ENCODE data around the gene CANX. TPM values are rescaled to one million over a fixed set of nuclear protein-coding genes. Genes with fewer than 3 reads are reported as not detected.

Gene CANX
- total and polyA plus RNA-seq, 4 experiments from 2014 or later = 259 to 417 (median 386) TPM

Other genes starting within 250 kb of the CANX start
- 10 to 100 TPM; 59.1 to 61.5 TPM for gene RUFY1, start 148.4 kb upstream of the CANX start, total RNA-seq
- gene RUFY1, start 148.4 kb upstream of the CANX start, polyA plus RNA-seq = 10 to 100 TPM; 13.3 to 34.6 TPM
- 1,000 to 10,000 TPM; 1,611 to 1,625 TPM for gene HNRNPH1, start 75.3 kb upstream of the CANX start, total RNA-seq
- gene HNRNPH1, start 75.3 kb upstream of the CANX start, polyA plus RNA-seq = 100 to 1,000 TPM in 1 of 2 donors, 10 to 100 TPM in 1; 46.5 to 116 TPM
- gene CBY3, start 17.9 kb upstream of the CANX start, total RNA-seq = under 1 TPM; 0.58 to 0.76 TPM
- under 1 TPM; 0.36 to 0.56 TPM for gene CBY3, start 17.9 kb upstream of the CANX start, polyA plus RNA-seq
- 10 to 100 TPM; 52.4 to 56.5 TPM for gene MAML1, start 33.9 kb downstream of the CANX start, total RNA-seq
- 10 to 100 TPM in 1 of 2 donors, 1 to 10 TPM in 1; 1.5 to 10.9 TPM for gene MAML1, start 33.9 kb downstream of the CANX start, polyA plus RNA-seq
- 1 to 10 TPM; 5.1 to 8.1 TPM for gene LTC4S, start 95.0 kb downstream of the CANX start, total RNA-seq
- 1 to 10 TPM; 4.2 to 9.4 TPM for gene LTC4S, start 95.0 kb downstream of the CANX start, polyA plus RNA-seq
- 100 to 1,000 TPM; 119 to 121 TPM for gene MGAT4B, start 107.9 kb downstream of the CANX start, total RNA-seq
- gene MGAT4B, start 107.9 kb downstream of the CANX start, polyA plus RNA-seq = 10 to 100 TPM in 1 of 2 donors, 1 to 10 TPM in 1; 8.3 to 24.3 TPM
- 100 to 1,000 TPM; 300 to 303 TPM for gene SQSTM1, start 121.9 kb downstream of the CANX start, total RNA-seq
- 100 to 1,000 TPM; 188 to 212 TPM for gene SQSTM1, start 121.9 kb downstream of the CANX start, polyA plus RNA-seq
- gene MRNIP, start 159.8 kb downstream of the CANX start, total RNA-seq = 100 to 1,000 TPM; 125 to 129 TPM
- gene MRNIP, start 159.8 kb downstream of the CANX start, polyA plus RNA-seq = 10 to 100 TPM; 11.4 to 17.2 TPM
- gene TBC1D9B, start 208.9 kb downstream of the CANX start, total RNA-seq = 10 to 100 TPM; 84.3 to 85.0 TPM
- gene TBC1D9B, start 208.9 kb downstream of the CANX start, polyA plus RNA-seq = 10 to 100 TPM in 1 of 2 donors, 1 to 10 TPM in 1; 9.3 to 38.0 TPM

Measured in CD4-positive, alpha-beta memory T cell (primary cell).